ENCODE data around the gene RNF25. TPM values are rescaled to one million over a fixed set of nuclear protein-coding genes. Genes with fewer than 3 reads are reported as not detected.

The RNF25 gene
- 10 to 100 TPM; 13.5 to 20.7 TPM for total RNA-seq

GRCh38 chr2:218671654-218672566, at the start of gene RNF25, which contains the start of gene STK36:
RNF25 (minus strand) TSS chr2:218672002; CDS start chr2:218671970, 32 bp downstream.
STK36 (plus strand) TSS chr2:218672086; CDS start chr2:218672830, 744 bp downstream.
- peak within 1 kb of the TSS; percentile 100 for H3K4me3 Mint-ChIP-seq

GRCh38 chr2:218721488-218721887, 49.7 kb upstream of the RNF25 start:
- Mint-ChIP-seq H3K4me3 (no peak overlapping the region), H3K27ac (no peak overlapping the region), H3K27me3 (no peaks in the 10 kb centered on the region), H3K9me3 (no peaks in the 10 kb centered on the region), H3K4me1 (peaks cover 19% of the 10 kb centered on the region), H3K36me3 (ENCODE audit: low read depth) (peaks cover 44% of the 10 kb centered on the region)
- no peak for ATAC-seq (replicated peaks)

More at GRCh38 chr2:218671654-218672566, at the start of gene RNF25, which contains the start of gene STK36:
- peak; percentile 96 for ATAC-seq (replicated peaks)
- peak within 1 kb of the TSS; percentile 100 for H3K27ac Mint-ChIP-seq
- H3K36me3 Mint-ChIP-seq (ENCODE audit: low read depth): peaks cover 18% of the 10 kb centered on the region
- H3K9me3 Mint-ChIP-seq: no peaks in the 10 kb centered on the region
- H3K4me1 Mint-ChIP-seq: peaks cover 11% of the 10 kb centered on the region
- no peaks in the 10 kb centered on the region for H3K27me3 Mint-ChIP-seq

GRCh38 chr2:218720048-218721041, 48.5 kb upstream of the RNF25 start:
- no peak overlapping the region for H3K27ac Mint-ChIP-seq
- H3K27me3 Mint-ChIP-seq: no peaks in the 10 kb centered on the region
- H3K9me3 Mint-ChIP-seq: no peaks in the 10 kb centered on the region
- peaks cover 42% of the 10 kb centered on the region for H3K36me3 Mint-ChIP-seq (ENCODE audit: low read depth)
- peaks cover 19% of the 10 kb centered on the region for H3K4me1 Mint-ChIP-seq
- ATAC-seq (replicated peaks): no peak
- no peak overlapping the region for H3K4me3 Mint-ChIP-seq

- Mint-ChIP-seq H3K4me3 (no peak overlapping the region), H3K36me3 (ENCODE audit: low read depth) (peaks cover 42% of the 10 kb centered on the region), H3K27ac (peak overlapping the region; percentile 21), H3K9me3 (no peaks in the 10 kb centered on the region), H3K4me1 (peaks cover 19% of the 10 kb centered on the region), H3K27me3 (no peaks in the 10 kb centered on the region)
- no peak for ATAC-seq (replicated peaks)
These were observed 47.7 kb upstream of the RNF25 start for GRCh38 chr2:218719457-218719856.

GRCh38 chr2:218718058-218718457, 46.3 kb upstream of the RNF25 start:
- Mint-ChIP-seq H3K4me1 (peaks cover 27% of the 10 kb centered on the region), H3K9me3 (no peaks in the 10 kb centered on the region), H3K27ac (peak overlapping the region; percentile 3), H3K27me3 (no peaks in the 10 kb centered on the region), H3K36me3 (ENCODE audit: low read depth) (peaks cover 42% of the 10 kb centered on the region), H3K4me3 (no peak overlapping the region)
- no peak for ATAC-seq (replicated peaks)

GRCh38 chr2:218717262-218717661, 45.5 kb upstream of the RNF25 start:
- peak; percentile 67 for ATAC-seq (replicated peaks)

GRCh38 chr2:218716070-218716469, 44.3 kb upstream of the RNF25 start:
- H3K36me3 Mint-ChIP-seq (ENCODE audit: low read depth): peaks cover 42% of the 10 kb centered on the region
- no peak overlapping the region for H3K4me3 Mint-ChIP-seq
- no peak for ATAC-seq (replicated peaks)
- H3K27ac Mint-ChIP-seq: no peak overlapping the region
- H3K9me3 Mint-ChIP-seq: no peaks in the 10 kb centered on the region
- H3K27me3 Mint-ChIP-seq: no peaks in the 10 kb centered on the region
- peaks cover 19% of the 10 kb centered on the region for H3K4me1 Mint-ChIP-seq

More at GRCh38 chr2:218717262-218717661, 45.5 kb upstream of the RNF25 start:
- H3K4me3 Mint-ChIP-seq: no peak overlapping the region
- H3K27me3 Mint-ChIP-seq: no peaks in the 10 kb centered on the region
- H3K9me3 Mint-ChIP-seq: no peaks in the 10 kb centered on the region
- peaks cover 20% of the 10 kb centered on the region for H3K4me1 Mint-ChIP-seq
- peak overlapping the region; percentile 3 for H3K27ac Mint-ChIP-seq
- H3K36me3 Mint-ChIP-seq (ENCODE audit: low read depth): peaks cover 42% of the 10 kb centered on the region

- Mint-ChIP-seq H3K4me1 (peaks cover 9% of the 10 kb centered on the region), H3K27me3 (no peaks in the 10 kb centered on the region), H3K4me3 (no peak overlapping the region), H3K9me3 (no peaks in the 10 kb centered on the region), H3K27ac (no peak overlapping the region), H3K36me3 (ENCODE audit: low read depth) (peaks cover 29% of the 10 kb centered on the region)
- no peak for ATAC-seq (replicated peaks)
These were observed 42.1 kb upstream of the RNF25 start for GRCh38 chr2:218713922-218714321.

- no peaks in the 10 kb centered on the region for H3K9me3 Mint-ChIP-seq
- peaks cover 8% of the 10 kb centered on the region for H3K4me1 Mint-ChIP-seq
- peak overlapping the region; percentile 94 for H3K27ac Mint-ChIP-seq
- H3K36me3 Mint-ChIP-seq (ENCODE audit: low read depth): peaks cover 10% of the 10 kb centered on the region
- H3K4me3 Mint-ChIP-seq: peak overlapping the region; percentile 96
- no peak for ATAC-seq (replicated peaks)
- no peaks in the 10 kb centered on the region for H3K27me3 Mint-ChIP-seq
These were observed 39.7 kb upstream of the RNF25 start for GRCh38 chr2:218711550-218711929.

GRCh38 chr2:218710687-218711549, 39.1 kb upstream of the RNF25 start, which contains the start of gene TTLL4:
TTLL4 (plus strand) TSS chr2:218710835; CDS start chr2:218737677, 26,842 bp downstream.
- H3K9me3 Mint-ChIP-seq: no peaks in the 10 kb centered on the region
- peak within 1 kb of the TSS; percentile 94 for H3K27ac Mint-ChIP-seq
- H3K4me3 Mint-ChIP-seq: peak within 1 kb of the TSS; percentile 96
- no peaks in the 10 kb centered on the region for H3K27me3 Mint-ChIP-seq
- peaks cover 8% of the 10 kb centered on the region for H3K4me1 Mint-ChIP-seq
- ATAC-seq (replicated peaks): peak; percentile 93
- peaks cover 4% of the 10 kb centered on the region for H3K36me3 Mint-ChIP-seq (ENCODE audit: low read depth)

GRCh38 chr2:218710334-218710686, 38.5 kb upstream of the RNF25 start:
- no peak overlapping the region for H3K27ac Mint-ChIP-seq
- no peaks in the 10 kb centered on the region for H3K9me3 Mint-ChIP-seq
- peak overlapping the region; percentile 96 for H3K4me3 Mint-ChIP-seq
- H3K36me3 Mint-ChIP-seq (ENCODE audit: low read depth): no peaks in the 10 kb centered on the region
- H3K4me1 Mint-ChIP-seq: peaks cover 8% of the 10 kb centered on the region
- ATAC-seq (replicated peaks): no peak
- no peaks in the 10 kb centered on the region for H3K27me3 Mint-ChIP-seq

GRCh38 chr2:218709908-218710307, 38.1 kb upstream of the RNF25 start:
- Mint-ChIP-seq H3K27me3 (no peaks in the 10 kb centered on the region), H3K27ac (no peak overlapping the region), H3K9me3 (no peaks in the 10 kb centered on the region), H3K4me1 (peaks cover 8% of the 10 kb centered on the region), H3K4me3 (peak overlapping the region; percentile 96), H3K36me3 (ENCODE audit: low read depth) (no peaks in the 10 kb centered on the region)
- no peak for ATAC-seq (replicated peaks)

GRCh38 chr2:218708086-218708485, 36.3 kb upstream of the RNF25 start:
- ATAC-seq (replicated peaks): peak; percentile 4
- no peak overlapping the region for H3K27ac Mint-ChIP-seq
- no peaks in the 10 kb centered on the region for H3K4me1 Mint-ChIP-seq
- H3K27me3 Mint-ChIP-seq: no peaks in the 10 kb centered on the region
- no peaks in the 10 kb centered on the region for H3K9me3 Mint-ChIP-seq
- H3K4me3 Mint-ChIP-seq: no peak overlapping the region
- H3K36me3 Mint-ChIP-seq (ENCODE audit: low read depth): no peaks in the 10 kb centered on the region
